Head of caudate nucleus (tissue), 42 donors: ENCODE results near the gene SBF2.
"Not testable (repeated sequence)": the region's sequence is repeated elsewhere in the genome, so short reads cannot be mapped to it uniquely, and the experiment has no call there.

Source experiments
- DNase-seq, 42 donors: peaks; one replicate each; pipeline versions ENCODE4 v3.0.0 to v3.0.0-alpha.2; 2020 to 2021; ENCODE audit warnings: mixed read lengths in 7 of 42
- intact Hi-C: fragments of 100-400 bp; cut with DNase I; formaldehyde crosslinking; loops from one replicate; pipeline ENCODE4 v1.15.0; 2022

The SBF2 gene

DNA sequence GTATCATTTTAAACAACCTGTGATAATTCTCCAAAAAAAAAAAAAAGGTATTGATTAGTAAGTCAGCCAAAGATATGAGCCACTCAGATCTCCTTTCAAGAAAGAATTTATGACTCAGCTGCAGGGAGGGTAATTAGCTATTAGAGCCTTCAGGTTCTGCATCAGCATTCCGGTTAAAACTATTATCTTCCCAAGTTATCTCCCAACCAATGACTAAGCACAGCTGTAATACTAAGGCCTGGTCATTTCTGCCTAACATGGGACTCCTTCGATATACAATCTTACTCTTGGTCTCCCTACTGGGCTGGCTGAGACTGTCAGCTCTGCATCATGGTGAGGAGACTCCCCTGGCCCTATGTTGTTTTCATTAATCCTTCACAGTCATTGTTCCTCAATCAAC, 60.4 kb downstream of the SBF2 start:
- intact Hi-C loops: no loop called here

DNA sequence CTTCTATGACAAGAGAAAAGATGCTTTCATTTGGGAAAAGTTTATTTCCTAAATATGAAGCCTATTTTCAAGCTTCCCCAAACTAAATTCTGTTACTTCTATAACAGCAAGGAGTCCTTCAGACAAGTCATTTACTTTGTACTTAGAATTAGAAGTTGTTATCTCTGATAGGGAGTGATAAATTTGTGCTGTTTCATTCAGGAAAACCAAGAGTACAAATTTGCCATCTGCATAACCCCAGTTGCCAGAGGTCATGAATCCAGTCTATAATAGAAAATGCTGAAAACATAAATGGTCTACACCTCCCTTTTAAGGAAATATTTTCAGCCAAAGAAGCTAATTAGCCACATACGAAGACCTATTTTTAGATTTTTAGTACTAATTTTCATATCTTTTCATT, 61.3 kb downstream of the SBF2 start:
- DNase-seq: no peak
- intact Hi-C loops: no loop called here

More for the DNA sequence above, 60.4 kb downstream of the SBF2 start:
- DNase-seq: no peak

DNA sequence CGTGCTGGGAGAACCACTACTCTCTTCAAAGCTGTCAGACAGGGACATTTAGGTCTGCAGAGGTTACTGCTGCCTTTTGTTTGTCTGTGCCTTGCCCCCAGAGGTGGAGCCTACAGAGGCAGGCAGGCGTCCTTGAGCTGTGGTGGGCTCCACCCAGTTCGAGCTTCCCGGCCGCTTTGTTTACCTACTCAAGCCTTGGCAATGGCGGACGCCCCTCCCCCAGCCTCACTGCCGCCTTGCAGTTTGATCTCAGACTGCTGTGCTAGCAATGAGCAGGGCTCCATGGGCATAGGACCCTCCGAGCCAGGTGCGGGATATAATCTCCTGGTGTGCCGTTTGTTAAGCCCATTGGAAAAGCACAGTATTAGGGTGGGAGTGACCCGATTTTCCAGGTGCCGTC, 62.2 kb downstream of the SBF2 start:
- DNase-seq, intact Hi-C loops: not testable (repeated sequence)

DNA sequence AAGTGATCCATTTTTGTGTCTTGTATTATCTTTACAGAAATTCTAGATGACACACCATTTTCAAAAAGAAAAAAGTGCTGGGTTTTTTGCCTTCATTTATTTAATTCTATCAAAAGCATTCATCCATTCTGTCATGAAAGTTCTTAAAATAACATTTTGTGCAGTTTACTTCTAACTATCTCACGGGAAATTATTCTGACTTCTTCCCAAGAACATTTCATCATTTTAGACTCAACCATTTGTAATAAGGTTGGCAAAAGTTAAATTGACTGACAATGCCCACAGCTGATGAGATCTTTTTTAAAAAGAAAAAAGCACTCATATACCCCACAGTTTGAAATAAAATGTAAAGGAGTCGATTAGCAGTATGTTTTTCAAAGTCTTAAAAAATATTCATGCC, 68.5 kb downstream of the SBF2 start:
- intact Hi-C loops: no loop called here
- no peak for DNase-seq

DNA sequence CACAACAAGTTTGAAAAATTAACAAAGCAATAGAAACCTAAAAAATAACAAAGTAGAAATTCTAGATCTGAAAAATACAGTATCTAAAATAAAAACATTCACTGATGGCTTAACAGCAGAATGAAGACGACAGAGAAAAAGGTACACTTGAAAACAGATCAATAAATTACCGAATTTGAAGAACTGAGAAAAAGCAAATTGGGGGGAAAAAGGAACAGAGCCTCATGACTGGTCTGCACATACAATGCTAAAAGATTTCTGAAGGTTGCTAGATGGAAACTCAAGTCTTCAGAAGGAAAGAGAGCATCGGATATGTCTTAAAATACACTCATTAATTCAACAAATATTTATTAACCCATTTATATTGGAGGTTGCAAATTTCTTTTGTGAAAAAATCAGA, 71.6 kb downstream of the SBF2 start:
- DNase-seq: no peak
- intact Hi-C loops: no loop called here

DNA sequence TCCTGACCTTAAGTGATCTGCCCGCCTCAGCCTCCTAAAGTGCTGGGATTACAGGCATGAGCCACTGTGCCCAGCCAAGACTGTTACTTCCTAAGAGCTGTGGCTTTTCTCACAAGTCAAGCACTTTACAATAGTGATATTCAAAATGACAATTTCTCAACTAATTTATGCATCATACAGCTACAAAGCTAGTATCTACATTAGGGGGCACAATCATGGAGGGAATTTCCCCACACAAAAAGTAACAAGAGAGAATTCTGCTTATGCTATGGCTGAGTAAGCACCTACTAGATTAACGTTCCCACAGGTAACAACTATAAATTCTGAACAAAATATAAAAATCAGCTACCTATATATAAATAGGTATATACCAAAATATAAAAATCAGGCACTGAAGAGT, 72.7 kb downstream of the SBF2 start:
- no peak for DNase-seq
- intact Hi-C loops: no loop called here

DNA sequence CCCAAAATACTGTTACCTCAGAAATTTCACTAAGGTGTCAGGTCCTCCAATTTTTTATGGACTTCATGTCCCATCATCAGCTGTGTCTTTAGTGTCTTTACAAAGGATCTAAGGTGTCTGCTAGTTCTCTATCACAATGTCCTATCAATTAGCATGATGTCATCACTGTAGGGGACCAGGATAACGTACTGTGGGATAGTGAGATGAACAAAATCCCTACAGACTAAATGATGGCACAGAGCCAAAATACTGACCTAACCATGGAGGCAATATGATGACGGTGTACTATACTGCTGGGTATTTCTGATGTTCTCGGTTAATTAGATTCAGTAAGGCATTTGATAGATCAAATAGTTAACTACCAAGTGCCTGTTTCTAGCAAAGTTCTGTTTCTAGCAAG, 82.5 kb downstream of the SBF2 start:
- intact Hi-C loops: no loop called here
- no peak for DNase-seq

DNA sequence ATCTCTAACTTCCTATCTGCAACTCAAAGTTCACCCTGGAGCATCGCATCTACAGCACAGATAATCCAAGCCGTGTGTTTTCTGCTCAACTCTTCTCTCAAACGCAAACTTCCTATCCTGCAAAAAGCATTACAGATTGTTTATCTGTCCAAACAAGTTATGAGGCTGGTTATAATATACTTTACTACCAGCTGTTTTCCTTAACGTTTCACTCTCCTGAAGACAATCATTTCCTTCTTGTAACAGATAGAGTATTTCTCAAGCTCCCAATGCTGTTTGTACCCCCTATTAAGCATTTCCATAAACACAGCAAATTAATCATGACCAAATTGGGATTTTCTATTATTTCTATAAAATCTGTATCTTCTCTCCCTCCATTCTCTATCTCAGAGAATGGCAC, 84.7 kb downstream of the SBF2 start:
- no peak for DNase-seq
- intact Hi-C loops: loop anchor here (5.0 kb wide), 1 partner anchor 98 kb away; the partner anchor contains the start of gene ADM

DNA sequence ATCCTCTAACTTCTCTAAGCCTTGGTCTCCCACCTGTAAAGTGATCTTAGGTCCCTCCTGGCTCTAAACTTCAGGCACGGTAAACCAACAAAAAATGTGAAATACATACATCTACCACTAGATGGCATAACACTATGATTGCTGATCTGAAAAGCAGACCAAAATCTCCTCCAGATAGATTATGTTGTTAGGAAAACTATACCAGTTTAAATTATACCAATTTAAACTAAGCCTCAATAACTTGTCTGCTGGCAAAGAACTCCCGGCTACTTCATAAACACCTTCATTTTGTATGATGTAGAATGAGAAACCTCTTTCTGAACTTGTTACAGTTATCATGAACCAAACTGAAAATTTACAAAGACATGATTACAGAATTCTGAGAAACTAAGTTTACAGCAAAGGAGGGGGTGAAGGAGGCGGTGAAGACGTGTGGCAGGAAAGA, 85.9 kb downstream of the SBF2 start:
- intact Hi-C loops: loop anchor here (5.0 kb wide), 1 partner anchor 99 kb away; the partner anchor contains the start of gene ADM
- peak in 1 of 42 donors; percentile 15 for DNase-seq

DNA sequence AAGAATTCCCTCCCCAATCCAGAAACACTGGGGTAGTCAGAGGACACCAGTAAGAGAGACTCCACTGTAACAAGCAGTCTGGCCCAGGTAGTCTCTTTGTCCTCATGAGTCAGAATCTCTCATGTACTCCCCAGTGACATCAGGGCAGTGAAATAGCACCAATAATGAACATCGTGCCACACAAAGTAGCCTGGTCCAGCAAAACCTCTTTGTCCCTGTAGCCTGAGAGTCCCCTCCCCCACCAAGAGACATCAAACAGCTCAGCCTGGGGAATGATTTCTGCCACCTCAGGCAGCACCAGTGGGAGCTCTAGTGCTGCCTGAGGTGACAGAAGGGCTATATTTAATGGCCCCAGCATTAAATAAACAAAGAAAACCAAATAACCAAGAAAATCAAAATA, 88.1 kb downstream of the SBF2 start:
- intact Hi-C loops: loop anchor here (5.0 kb wide), 1 partner anchor 101 kb away; the partner anchor contains the start of gene ADM

DNA sequence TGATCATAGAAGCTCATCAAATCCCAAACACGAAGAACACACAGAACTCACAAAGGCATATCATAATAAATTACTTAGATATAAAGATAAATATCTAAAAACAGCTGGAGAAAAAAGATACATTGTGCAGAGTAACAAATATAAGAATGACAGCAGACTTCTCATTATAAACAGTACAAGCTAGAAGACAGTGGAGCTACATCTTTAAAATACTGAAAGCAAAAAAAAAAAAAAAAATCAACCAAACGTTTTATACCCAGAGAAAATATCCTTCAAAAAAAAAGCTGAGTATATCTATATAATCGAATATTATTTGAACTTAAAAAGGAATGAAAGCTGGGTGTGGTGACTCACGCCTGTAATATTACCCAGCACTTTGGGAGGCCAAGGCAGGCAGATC, 90.0 kb downstream of the SBF2 start:
- DNase-seq: no peak

More for the DNA sequence above, 88.1 kb downstream of the SBF2 start:
- no peak for DNase-seq

DNA sequence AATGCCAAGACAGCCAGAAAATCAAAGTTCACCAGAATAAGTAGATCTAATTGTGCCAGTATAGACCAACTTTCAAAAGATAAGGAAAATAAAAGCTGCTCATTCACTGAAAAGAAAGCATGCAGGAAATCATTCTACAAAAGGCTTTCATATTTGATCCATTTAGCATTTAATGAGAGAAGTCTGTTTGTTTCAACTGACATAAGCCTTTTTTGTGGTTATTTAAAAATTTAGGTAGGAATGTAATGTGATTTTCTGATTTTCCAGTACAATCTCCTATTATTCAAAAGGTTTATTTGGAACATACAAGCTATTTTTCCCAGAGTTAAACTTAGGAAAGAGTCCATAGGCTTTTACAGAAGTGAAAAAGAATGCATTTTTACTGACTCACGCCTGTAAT, 92.7 kb downstream of the SBF2 start:
- intact Hi-C loops: no loop called here
- no peak for DNase-seq

More for the DNA sequence above, 90.0 kb downstream of the SBF2 start:
- intact Hi-C loops: no loop called here

DNA sequence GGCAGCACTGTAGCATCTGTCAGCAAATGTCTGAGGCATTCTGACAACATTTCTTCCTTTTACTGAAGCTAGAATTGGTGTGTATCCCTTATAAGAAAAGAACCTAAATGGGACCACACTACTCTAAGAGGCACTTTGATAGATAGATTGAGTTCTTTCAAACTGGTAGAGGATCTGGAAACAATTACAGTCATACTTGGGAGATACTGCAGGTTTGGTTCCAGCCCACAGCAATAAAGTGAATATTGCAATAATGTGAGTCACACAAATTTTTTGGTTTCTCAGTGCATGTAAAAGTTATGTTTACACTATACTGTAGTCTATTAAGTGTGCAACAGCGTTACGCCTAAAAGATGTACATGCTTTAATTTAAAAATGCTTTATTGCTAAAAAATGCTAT, 96.9 kb downstream of the SBF2 start:
- intact Hi-C loops: no loop called here
- DNase-seq: no peak

DNA sequence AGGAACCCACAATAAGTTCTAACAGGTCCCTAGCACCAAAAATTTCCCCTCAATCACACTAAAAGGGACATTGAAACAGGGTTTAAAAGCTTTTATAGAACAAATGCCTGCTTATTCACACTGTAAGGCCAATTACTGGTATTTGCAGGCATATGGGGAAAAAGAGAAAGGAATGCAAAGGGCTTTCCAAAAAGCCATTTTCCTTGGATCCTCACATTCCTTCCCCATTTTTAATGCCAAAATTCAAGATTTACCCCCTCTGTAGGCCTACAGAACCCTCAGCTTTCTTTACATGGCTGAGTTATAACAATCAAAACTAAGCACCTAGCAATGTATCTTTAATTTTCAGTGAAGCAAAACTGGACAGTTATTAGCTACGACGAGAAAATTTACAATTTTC, 102.0 kb downstream of the SBF2 start:
- no peak for DNase-seq
- intact Hi-C loops: no loop called here

DNA sequence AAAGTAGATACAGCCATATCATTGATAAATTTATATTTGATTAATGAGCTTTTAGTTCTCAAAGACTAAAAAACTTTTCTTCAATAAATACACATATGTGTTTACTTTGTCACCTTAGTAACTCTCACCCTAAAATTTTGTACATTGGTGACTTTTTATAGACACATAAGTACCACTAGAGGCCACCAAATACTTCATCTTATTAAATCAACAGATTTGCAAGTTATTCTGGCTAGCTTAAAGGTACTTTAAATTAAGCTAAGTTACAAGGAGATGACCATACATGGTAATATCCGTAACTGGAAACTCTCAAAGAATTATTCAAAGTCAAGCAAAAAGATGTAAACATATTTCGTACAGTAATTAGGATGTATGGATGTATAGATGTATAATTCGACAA, 112.2 kb downstream of the SBF2 start:
- DNase-seq: no peak
- intact Hi-C loops: no loop called here

DNA sequence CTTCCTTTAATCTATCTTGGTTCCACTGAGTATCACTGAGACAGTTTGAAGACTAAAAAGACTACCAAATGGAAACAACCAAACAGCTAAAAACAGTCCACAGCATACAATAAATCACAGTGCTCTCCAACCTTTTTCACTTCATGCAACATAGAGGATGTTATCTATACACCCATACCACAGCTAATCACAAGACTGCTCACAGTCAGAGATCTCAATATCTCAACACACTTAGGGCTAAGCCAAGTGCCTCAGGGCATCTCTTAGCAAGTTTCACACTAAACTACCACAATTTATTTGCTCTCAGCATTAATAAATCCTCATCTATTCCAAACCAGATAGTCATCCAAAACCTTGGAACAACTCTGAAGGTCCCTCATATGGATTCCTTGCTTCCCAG, 129.4 kb downstream of the SBF2 start:
- DNase-seq: no peak
- intact Hi-C loops: no loop called here

DNA sequence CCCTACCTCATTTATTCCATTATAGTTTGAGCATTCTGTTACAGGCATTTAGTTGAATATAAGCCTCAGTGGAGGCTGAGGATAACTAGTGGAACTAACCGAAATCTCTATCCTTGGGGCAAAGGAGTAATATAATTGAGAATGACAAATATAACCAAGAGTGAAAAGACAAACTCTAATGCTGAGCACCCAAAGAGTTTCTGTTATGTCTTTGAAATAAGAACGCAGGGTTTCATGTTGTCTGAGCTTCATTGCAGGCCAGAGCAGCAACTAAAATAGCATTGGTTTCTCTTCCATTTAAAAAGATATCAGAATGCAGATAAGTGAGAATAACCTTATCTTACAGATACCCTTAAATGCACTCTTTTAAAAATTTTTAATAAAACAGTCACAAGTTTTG, 131.8 kb downstream of the SBF2 start:
- intact Hi-C loops: no loop called here
- no peak for DNase-seq

DNA sequence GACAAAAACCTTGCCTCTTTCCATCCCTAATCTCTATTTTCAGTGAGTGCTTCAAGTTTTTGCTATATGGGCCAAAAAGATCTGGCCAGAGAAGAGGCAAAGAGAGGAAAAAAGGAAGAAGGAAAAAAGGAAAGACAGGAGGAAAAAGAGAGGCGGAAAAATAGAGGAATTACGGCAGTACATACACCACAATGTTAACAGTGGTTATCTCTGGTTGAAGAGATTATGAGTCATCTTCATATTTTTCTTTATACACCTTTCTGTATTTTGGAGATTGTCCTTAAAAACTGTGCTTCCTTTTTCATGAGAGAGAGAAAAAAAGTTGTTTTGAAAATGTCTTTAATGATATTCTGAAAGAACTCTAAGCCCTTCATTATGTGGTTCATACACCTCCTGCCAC, 133.7 kb downstream of the SBF2 start:
- DNase-seq: no peak
- intact Hi-C loops: no loop called here

DNA sequence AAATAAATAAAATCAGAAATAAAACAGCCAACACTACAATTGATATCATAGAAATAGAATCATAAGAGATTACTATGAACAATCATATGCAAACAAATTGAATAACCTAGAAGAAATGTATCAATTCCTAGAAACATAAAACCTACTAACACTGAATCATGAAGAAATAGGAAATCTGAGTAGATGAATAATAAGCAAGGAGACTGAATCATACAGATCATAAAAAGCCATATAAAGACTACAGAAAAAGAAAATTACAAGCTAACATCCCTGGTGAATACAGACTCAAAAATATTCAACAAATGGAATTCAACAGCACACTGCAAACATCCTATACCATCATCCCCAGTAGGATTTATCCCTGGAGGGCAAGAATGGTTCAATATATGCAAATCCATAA, 135.6 kb downstream of the SBF2 start:
- no peak for DNase-seq
- intact Hi-C loops: no loop called here

DNA sequence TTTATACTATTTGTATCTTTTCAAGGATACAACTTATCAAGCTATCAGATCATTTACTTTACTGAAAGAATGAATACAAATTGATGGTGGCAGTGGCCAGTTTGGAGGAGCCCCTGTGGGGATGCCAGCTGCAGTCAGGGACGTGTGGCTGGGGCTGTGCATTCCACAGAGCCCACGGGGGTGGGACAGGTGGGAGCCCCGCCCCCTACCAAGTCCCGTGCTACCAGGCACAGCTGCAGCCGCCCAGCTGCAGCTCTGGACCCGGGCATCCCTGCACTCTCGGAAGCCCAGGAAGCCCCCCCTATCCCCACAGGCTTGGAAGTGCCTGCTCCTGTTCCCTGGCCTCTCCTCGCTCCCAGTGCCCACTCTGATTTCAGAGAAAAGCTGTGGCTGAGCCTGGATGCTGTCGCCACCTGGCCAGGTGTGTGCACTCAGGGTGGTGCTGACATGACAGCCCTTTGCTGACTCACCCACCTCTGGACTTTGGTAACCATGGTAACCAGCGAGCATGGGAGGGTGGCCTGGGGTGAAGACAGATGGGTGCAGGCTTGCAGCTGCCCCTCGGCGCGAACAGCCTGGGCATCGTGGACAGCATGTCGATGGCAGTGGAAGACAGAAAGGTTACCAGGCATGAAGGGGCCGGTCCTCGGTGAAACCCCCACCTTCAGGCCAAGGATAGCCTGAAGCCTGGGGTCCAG, 138.1 kb downstream of the SBF2 start:
- no peak for DNase-seq
- intact Hi-C loops: no loop called here

DNA sequence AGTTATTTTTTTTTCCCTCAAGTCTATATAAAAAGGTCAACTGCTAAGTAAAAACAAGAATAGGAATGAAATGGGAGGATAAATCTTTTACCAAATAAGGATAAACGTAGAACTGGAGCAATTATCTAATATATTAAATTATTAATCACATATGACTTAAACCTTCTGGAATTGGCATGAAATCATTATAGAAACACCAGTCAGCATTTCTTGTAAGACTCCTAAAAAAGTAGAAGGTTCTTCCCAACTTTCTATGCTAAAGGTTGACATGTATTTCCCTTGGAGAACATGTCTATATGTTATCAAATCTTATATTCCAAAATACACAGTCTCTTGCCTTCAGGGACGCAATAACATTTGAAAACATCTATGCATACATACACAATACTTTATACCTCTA, 143.2 kb downstream of the SBF2 start:
- intact Hi-C loops: no loop called here
- no peak for DNase-seq
